GM21723 (cell line): ENCODE results near the gene LRRC4B.

Experiments used
- ATAC-seq: cut with Tn5 transposase; IDR thresholded peaks from one replicate; pipeline ENCODE4 v1.9.1; 2021; ENCODE audit warnings: mild to moderate bottlenecking, moderate library complexity; ENCODE audit not compliant: unreplicated experiment

The LRRC4B gene

DNA sequence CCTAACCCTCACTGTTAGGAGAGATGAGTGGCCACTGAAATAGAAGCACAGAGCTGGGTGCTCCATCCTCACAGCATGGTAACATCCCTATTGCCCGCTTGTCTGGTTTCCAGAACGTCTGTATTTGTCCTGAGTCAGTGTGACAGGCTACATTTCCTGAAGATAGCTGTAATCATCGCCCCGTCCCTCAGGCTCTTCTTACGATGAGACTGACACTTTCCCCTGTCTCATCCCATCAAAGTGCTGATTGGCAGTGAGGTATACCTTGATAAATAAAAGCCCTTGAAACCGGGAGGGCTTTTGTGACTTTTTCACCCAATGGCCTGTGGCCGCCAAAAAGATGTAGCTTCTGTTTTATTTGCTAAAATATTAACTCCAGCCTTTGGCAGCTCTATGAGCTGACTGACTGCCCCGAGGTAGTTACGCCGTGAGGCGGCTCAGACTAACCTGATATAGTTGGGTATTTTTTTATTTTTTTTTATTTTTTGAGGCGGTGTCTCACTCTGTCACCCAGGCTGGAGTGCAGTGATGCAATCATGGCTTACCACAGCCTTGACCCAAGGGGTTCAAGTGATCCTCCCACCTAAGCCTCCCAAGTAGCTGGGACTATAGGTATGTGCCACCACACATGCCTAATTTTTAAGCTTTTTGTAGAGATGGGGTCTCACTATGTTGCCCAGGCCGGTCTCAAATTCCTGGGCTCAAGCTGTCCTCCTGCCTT lies 5.7 kb upstream of the LRRC4B start:
- no peak for ATAC-seq

- no peak for ATAC-seq
These were observed 2.8 kb upstream of the LRRC4B start for GRCh38 chr19:50570997-50571396.

DNA sequence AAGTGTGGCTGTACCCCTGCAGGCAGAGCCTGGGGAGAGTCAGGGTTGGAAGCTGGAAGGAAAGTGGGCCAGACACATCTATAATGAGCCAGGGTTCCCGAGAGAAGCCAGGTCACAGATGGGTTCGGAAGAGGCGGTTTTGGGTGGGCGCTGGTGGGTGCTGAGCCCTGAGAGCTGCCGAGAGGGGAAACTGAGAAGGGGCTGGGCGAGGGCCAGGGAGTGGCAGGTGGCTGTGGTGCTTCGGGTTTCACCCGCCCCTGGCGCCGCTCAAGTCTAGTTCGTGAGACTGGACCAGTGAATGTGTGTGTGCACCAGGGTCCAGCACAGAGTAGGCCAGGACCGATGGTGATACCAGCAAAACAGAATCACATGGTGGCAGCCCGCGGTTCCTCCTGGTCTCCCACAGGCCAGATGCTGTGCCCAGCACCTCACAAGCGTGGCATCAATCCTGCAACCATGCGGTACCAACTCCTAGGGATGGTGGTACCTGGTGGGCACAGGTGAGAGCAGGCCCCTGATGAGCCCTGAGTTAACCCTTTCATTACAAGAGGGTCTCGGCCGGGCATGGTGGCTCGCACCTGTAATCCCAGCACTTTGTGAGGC lies 1.8 kb upstream of the LRRC4B start:
- ATAC-seq: no peak

DNA sequence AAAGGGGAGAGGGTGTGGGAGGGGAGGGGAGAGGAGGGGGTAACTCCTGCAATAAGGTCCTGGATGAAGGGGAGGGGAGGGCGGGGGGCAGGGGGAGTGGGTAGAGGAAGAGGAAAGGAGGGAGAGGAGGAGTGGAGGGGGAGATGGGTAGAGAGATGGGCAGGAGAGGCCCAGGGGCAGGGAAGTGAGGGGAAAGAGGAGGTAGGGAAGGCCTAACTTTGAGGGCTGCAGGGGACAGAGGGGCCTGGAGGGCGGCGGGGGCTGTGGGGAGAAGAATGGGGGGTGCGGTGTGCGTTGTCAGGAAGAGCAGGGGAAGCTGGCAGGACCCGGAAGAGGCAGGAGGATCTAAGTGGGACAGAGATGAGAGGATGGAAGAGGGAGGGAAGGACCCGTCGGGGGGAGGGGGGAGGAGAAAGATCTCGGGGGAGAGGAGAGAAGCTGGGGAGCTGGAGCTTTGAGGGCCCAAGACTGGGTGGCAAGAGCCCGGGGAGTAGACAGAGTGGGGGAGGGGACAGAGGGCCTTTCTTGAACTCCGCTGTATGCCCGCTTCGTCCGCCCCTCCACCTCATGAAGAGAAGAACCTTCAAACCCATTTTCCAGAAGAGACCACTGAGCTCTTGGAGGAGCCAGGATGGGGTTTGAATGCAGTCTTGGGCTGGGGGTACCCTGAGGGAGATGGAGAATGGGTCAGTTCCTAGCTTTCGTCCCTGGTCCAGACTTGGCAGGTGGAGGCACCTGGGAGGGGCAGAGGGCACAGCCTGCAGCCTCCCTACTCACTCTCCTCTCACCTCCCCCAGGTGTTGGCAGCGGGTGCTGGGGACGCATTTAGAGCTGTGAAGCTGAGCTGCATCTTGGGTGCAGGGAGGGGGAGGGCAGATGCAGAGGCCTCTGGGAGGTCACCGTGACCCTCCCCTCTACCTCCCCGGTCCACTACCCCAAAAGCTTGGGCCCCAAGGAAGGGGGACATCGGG lies 778 bp upstream of the LRRC4B start:
- no peak for ATAC-seq

GRCh38 chr19:50567052-50567841 lies 988 bp downstream of the LRRC4B start:
- ATAC-seq: no peak

GRCh38 chr19:50565984-50566903 lies 2.0 kb downstream of the LRRC4B start:
- ATAC-seq: no peak

- no peak for ATAC-seq
These were observed 3.8 kb downstream of the LRRC4B start for GRCh38 chr19:50564229-50565105.

DNA sequence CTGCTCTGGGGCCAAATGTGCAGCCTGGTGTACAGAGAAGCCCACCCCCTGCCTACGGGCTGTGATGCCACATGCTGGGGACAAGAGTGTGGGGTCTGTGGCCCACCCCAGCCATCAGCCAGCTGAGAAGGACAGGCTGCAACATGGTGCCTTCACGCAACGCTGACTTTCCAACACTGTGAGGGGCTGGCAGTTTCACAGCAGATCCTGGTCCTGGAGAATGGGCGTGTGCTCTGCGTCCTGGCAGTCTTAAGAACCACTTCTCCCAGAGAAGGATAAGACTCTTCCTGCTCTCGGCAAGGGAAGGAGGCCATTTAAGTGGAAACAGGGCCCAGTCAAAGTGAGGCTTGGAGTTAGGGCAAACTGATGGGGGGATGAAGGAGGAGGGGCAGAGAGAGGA lies 4.6 kb downstream of the LRRC4B start:
- ATAC-seq: no peak

- ATAC-seq: no peak
These were observed 5.2 kb downstream of the LRRC4B start for GRCh38 chr19:50562996-50563395.

DNA sequence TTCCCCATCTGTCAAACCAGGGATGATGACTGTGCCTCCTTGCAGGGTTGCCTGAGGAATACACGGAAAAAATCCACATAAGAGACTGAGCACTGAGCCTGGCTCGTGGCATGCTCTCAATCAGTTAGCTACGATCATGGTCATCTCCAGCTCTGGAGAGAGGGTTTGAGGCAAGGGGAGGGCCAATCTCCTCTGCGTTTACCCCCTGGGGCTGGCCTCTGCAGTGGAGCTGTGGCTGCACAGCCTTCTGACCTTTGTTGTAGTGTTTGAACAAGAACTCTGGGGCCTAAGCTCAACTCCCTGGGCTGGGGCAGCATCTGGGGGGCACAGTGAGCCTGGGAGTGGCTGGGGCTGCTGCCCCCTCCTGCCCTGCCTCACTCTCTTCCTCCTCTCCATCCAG lies 5.9 kb downstream of the LRRC4B start:
- no peak for ATAC-seq

DNA sequence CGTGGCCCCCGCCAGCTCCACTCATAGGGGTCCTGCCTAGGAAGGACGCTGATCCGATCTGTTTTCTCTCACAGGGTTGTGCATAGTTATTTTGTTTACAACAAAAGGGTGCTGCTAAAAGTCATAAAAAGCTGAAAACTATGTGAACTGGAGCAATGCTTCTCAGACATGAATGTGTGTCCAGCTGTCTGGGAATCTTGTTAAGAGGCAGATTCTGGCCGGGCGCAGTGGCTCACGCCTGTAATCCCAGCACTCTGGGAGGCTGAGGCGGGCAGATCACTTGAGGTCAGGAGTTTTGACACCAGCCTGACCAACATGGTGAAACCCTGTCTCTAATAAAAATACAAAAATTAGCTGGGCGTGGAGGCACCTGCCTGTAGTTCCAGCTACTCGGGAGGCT lies 8.6 kb downstream of the LRRC4B start:
- ATAC-seq: no peak

GRCh38 chr19:50558449-50558848 lies 9.8 kb downstream of the LRRC4B start:
- no peak for ATAC-seq

- no peak for ATAC-seq
These were observed 10.2 kb downstream of the LRRC4B start for GRCh38 chr19:50558039-50558438.

DNA sequence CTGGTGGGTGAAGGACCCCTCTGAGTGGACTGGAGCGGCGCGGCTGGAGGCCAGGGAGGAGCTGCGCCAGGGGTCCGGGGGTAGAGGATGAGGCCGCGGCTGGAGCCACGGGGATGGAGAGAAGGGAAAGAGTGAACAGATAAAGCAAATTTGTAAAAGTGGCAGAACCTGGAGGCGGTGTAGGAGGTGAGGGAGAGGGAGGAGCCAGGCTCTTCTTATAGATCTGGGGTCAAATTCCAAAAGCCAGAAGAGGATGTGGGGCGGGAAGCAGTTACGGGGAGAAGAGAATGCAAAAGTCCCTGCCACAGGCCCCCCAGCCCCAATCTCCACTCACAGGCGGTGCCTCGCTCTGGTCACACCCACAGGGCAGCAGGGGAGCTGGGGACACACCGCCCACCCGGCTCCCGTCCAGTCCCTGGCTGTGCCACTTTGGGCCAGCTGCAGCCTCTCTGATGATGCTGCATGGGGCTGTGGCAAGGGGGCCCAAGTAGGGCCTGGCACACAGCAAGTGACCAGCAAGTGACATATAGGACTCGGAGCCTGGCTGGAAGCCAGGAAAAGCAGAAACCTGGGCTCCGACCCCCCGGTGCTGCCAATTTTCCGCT lies 11.1 kb downstream of the LRRC4B start:
- ATAC-seq: no peak

DNA sequence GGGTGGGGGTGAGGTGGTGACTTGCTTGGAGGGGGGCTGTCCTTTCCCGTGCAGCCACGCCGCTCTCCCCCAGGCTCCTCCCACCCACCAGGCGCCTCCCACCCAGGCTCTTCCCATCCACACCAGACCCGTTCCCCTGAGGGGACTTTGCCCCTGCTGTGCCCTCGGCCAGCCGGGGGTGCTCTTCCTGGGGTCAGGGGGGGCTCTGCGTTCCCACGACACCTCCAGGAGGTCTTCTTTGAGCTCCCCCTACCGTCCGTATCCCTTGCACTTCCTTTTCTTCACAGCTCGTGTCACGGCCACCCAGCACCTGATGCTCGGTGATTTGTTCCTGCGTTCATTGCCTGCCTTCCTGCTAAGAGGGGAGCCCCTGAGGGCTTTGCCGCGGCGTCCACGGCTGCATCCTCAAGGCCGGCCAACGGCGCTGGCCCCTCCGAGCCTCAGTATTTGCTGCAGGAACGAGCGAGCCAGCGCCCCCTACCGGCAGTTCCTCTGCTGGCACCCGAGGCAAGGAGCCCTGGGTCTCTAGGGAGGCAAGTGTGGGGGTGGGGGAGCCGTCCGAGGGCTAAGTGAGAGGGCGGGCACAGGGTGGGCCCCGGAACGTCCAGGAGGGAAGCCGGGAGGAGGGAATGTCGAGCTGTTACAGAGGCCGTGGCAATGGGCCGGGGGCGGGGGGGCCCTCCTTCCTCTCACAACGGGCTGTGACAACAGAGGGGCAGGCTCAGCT lies 11.8 kb downstream of the LRRC4B start:
- ATAC-seq: no peak

GRCh38 chr19:50555450-50556281 lies 12.6 kb downstream of the LRRC4B start:
- no peak for ATAC-seq

DNA sequence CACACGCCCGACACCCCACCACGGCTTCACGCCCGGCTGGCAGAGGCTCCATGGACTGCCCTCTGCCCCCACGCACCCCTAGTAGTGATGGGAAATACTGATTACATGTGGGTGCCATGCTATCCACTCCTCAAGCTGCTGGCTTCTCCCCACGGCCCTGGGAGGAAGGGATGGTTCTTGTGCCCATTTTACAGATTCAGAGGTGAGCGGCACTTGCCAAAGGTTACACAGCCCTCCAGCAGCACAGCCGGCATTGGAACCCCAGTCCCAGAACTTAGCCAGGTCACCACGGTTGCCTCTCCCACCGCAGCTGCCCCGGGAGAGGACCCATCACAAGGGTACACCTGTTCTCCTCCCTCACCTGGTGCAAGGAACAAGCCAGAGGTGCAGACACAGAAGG lies 13.2 kb downstream of the LRRC4B start:
- ATAC-seq: no peak
